Liver (tissue), 9 donors: ENCODE results near the gene S100A1. TPM values are rescaled to one million over a fixed set of nuclear protein-coding genes. Genes with fewer than 3 reads are reported as not detected.
"Not testable (repeated sequence)": the region's sequence is repeated elsewhere in the genome, so short reads cannot be mapped to it uniquely, and the experiment has no call there.

Experiments
- DNase-seq: peaks from one replicate; pipeline ENCODE4 v3.0.0-alpha.2; 2017; ENCODE audit warnings: low spot score
- H3K27ac ChIP-seq, 2 donors: one replicate each; pipeline ENCODE4 v1.7.0; 2013; ENCODE audit warnings: inconsistent platforms in 2 of 2, low read length in 2 of 2, control low read depth in 1 of 2, low read depth in 1 of 2, mild to moderate bottlenecking in 1 of 2
- H3K27me3 ChIP-seq, 4 donors: one replicate each; pipeline versions ENCODE4 v1.6.1 to v1.7.0; 2013; ENCODE audit warnings: low read length in 3 of 4, inconsistent platforms in 1 of 4, mild to moderate bottlenecking in 1 of 4, moderate library complexity in 1 of 4; ENCODE audit not compliant: control insufficient read depth in 4 of 4, insufficient read depth in 4 of 4
- H3K36me3 ChIP-seq, 4 donors: one replicate each; pipeline versions ENCODE4 v1.6.1 to v1.7.0; 2013; ENCODE audit warnings: low read length in 3 of 4, mild to moderate bottlenecking in 3 of 4, low read depth in 1 of 4, moderate library complexity in 1 of 4; ENCODE audit not compliant: control insufficient read depth in 4 of 4, insufficient read depth in 3 of 4
- H3K4me1 ChIP-seq, 4 donors: one replicate each; pipeline versions ENCODE4 v1.6.1 to v1.7.0; 2013; ENCODE audit warnings: low read length in 3 of 4, mild to moderate bottlenecking in 3 of 4, moderate library complexity in 1 of 4; ENCODE audit not compliant: control insufficient read depth in 4 of 4, insufficient read depth in 4 of 4
- H3K4me3 ChIP-seq, 3 donors: one replicate each; pipeline versions ENCODE4 v1.6.1 to v1.7.0; 2013; ENCODE audit warnings: low read length in 3 of 3, control low read depth in 1 of 3, low read depth in 1 of 3, mild to moderate bottlenecking in 1 of 3
- H3K9ac ChIP-seq, 2 donors: one replicate each; pipeline ENCODE4 v1.7.0; 2013; ENCODE audit warnings: low read length in 2 of 2, mild to moderate bottlenecking in 2 of 2, moderate library complexity in 2 of 2, control low read depth in 1 of 2, low read depth in 1 of 2
- H3K9me3 ChIP-seq, 4 donors: one replicate each; pipeline versions ENCODE4 v1.6.1 to v1.7.0; 2013; ENCODE audit warnings: low read length in 3 of 4; ENCODE audit not compliant: control insufficient read depth in 4 of 4
- ATF3 ChIP-seq: IDR thresholded peaks from 2 replicates; pipeline ENCODE4 v1.6.1; 2016; ENCODE audit warnings: antibody characterized with exemption
- FOXA1 ChIP-seq: IDR thresholded peaks from 2 replicates; pipeline ENCODE4 v1.6.1; 2016; ENCODE audit warnings: antibody characterized with exemption
- FOXA2 ChIP-seq: IDR thresholded peaks from 2 replicates; pipeline ENCODE4 v1.6.1; 2016; ENCODE audit warnings: antibody characterized with exemption
- GABPA ChIP-seq, 2 donors: IDR thresholded peaks in 1 of 2; conservative IDR thresholded peaks in 1 of 2; 2 replicates each; pipeline ENCODE4 v1.6.1; 2016; ENCODE audit warnings: antibody characterized with exemption in 2 of 2, mild to moderate bottlenecking in 1 of 2, moderate library complexity in 1 of 2
- HNF4A ChIP-seq, 2 donors: conservative IDR thresholded peaks; 2 replicates each; pipeline ENCODE4 v1.6.1; 2016; ENCODE audit warnings: antibody characterized with exemption in 2 of 2, mild to moderate bottlenecking in 2 of 2
- HNF4G ChIP-seq: IDR thresholded peaks from 2 replicates; pipeline ENCODE4 v1.6.1; 2016; ENCODE audit warnings: antibody characterized with exemption
- JUND ChIP-seq, 2 donors: IDR thresholded peaks; 2 replicates each; pipeline ENCODE4 v1.6.1; 2016; ENCODE audit warnings: antibody characterized with exemption in 2 of 2
- MAX ChIP-seq: IDR thresholded peaks from 2 replicates; pipeline ENCODE4 v1.6.1; 2016; ENCODE audit warnings: antibody characterized with exemption
- NR2F2 ChIP-seq: IDR thresholded peaks from 2 replicates; pipeline ENCODE4 v1.6.1; 2016; ENCODE audit warnings: antibody characterized with exemption
- RAD21 ChIP-seq, 2 donors: IDR thresholded peaks; 2 replicates each; pipeline ENCODE4 v1.6.1; 2016; ENCODE audit warnings: antibody characterized with exemption in 2 of 2, mild to moderate bottlenecking in 2 of 2
- REST ChIP-seq: IDR thresholded peaks from 2 replicates; pipeline ENCODE4 v1.6.1; 2016; ENCODE audit warnings: antibody characterized with exemption, mild to moderate bottlenecking
- RXRA ChIP-seq, 2 donors: IDR thresholded peaks; 2 replicates each; pipeline ENCODE4 v1.6.1; 2017 to 2018; ENCODE audit warnings: antibody characterized with exemption in 2 of 2, mild to moderate bottlenecking in 1 of 2
- TAF1 ChIP-seq: conservative IDR thresholded peaks from 2 replicates; pipeline ENCODE4 v1.6.1; 2016; ENCODE audit warnings: antibody characterized with exemption, mild to moderate bottlenecking
- YY1 ChIP-seq: IDR thresholded peaks from 2 replicates; pipeline ENCODE4 v1.6.1; 2016; ENCODE audit warnings: antibody characterized with exemption, mild to moderate bottlenecking
- ZBTB33 ChIP-seq: IDR thresholded peaks from 2 replicates; pipeline ENCODE4 v1.6.1; 2016; ENCODE audit warnings: antibody characterized with exemption
- whole genome bisulfite sequencing: extraction: QIAGEN DNeasy Blood & Tissue Kit; methylation state at CpG from one replicate; pipeline ENCODE4 v1.1.7; 2013; 5-methylcytosine and 5-hydroxymethylcytosine counted together
- polyA plus RNA-seq, 2 donors: library from polyadenylated mRNA; stranded (reverse) in 1 of 2; unstranded in 1 of 2; fragments of 200-250 nt in 1 of 2; fragments of >200 nt in 1 of 2; fragmentation: Nextera tagmentation in 1 of 2; extraction: Ambion mirVana in 1 of 2; gene quantifications; one replicate each; pipeline versions ENCODE4 v1.2.1 to v1.2.3, GENCODE V29; 2013 to 2015
- total RNA-seq, 2 donors: library from RNA; depleted of rRNA; stranded (reverse); fragments of >200 nt; gene quantifications; one replicate each; pipeline ENCODE4 v1.2.3, GENCODE V29; 2014
- donor health status: healthy.
- donor health status: healthy.
- donor health status: healthy.
- donor health status: healthy.
- donor health status: healthy.

S100A1 gene
- total and polyA plus RNA-seq, 4 donors: 0.21 to 0.33 (median 0.29) TPM

- no peak for TF ChIP-seq REST
- no peak for TF ChIP-seq NR2F2
- TF ChIP-seq JUND (IDR thresholded peaks at IDR 0.05): no peak
Measured at GRCh38 chr1:153636312-153636711, 8.1 kb downstream of the S100A1 start (continued).

GRCh38 chr1:153638261-153638660 is 10.0 kb downstream of the S100A1 start:
- DNase-seq: no peak
- TF ChIP-seq TAF1 (no peak), RAD21 (IDR thresholded peaks at IDR 0.05) (no peak), ATF3 (no peak), NR2F2 (no peak), YY1 (no peak), MAX (no peak), FOXA2 (no peak), JUND (IDR thresholded peaks at IDR 0.05) (no peak), HNF4A (conservative IDR thresholded peaks at IDR 0.05) (no peak), FOXA1 (no peak), RXRA (IDR thresholded peaks at IDR 0.05) (no peak), GABPA (IDR thresholded peaks at IDR 0.05 in 1 of 2, conservative IDR thresholded peaks at IDR 0.05 in 1 of 2) (no peak)
- Histone ChIP-seq H3K27me3 (no peaks in the 10 kb centered on the region), H3K27ac (no peak overlapping the region), H3K9me3 (no peaks in the 10 kb centered on the region), H3K4me1 (peaks cover 7 to 33% (median 15%) of the 10 kb centered on the region in 4 donors), H3K36me3 (peaks cover 16 to 60% (median 51%) of the 10 kb centered on the region in 4 donors), H3K4me3 (no peak overlapping the region), H3K9ac (no peak overlapping the region)
- 82% methylated on average over 6 of the region's 6 CpGs for WGBS

- H3K4me3 ChIP-seq: no peak overlapping the region
- 92% methylated on average over 3 of the region's 3 CpGs for WGBS
- H3K9ac ChIP-seq: no peak overlapping the region
- peaks cover 16 to 61% (median 52%) of the 10 kb centered on the region in 4 donors for H3K36me3 ChIP-seq
- H3K27ac ChIP-seq: no peak overlapping the region
- no peak for DNase-seq
- TF ChIP-seq HNF4G: no peak
- no peak for TF ChIP-seq HNF4A (conservative IDR thresholded peaks at IDR 0.05)
- no peak for TF ChIP-seq REST
- no peak for TF ChIP-seq ZBTB33
- no peaks in the 10 kb centered on the region for H3K9me3 ChIP-seq
- no peaks in the 10 kb centered on the region for H3K27me3 ChIP-seq
- peaks cover 13 to 36% (median 18%) of the 10 kb centered on the region in 4 donors for H3K4me1 ChIP-seq
Measured at GRCh38 chr1:153639280-153639679, 11.0 kb downstream of the S100A1 start.

- H3K4me1 ChIP-seq: peaks cover 9 to 33% (median 21%) of the 10 kb centered on the region in 4 donors
- DNase-seq, H3K27ac ChIP-seq, H3K4me3 ChIP-seq, H3K9me3 ChIP-seq, H3K9ac ChIP-seq, H3K27me3 ChIP-seq: not testable (repeated sequence)
- peaks cover 19 to 69% (median 57%) of the 10 kb centered on the region in 4 donors for H3K36me3 ChIP-seq
- 98% methylated on average over 5 of the region's 5 CpGs for WGBS
Measured at GRCh38 chr1:153640213-153640612, 12.0 kb downstream of the S100A1 start.
